Stimulated activated CD8-positive, alpha-beta memory T cell treated with anti-CD3 and anti-CD28 coated beads, Interleukin-4, amount 100 ng/mL, for 48 hours (primary cell): Measurements from ENCODE around the gene RNF212B.

ENCODE experiments used
- DNase-seq: peaks from one replicate; pipeline ENCODE4 v3.0.0-alpha.2; 2020

RNF212B gene

GRCh38 chr14:23321572-23322547 lies 84.1 kb downstream of the RNF212B start:
- DNase-seq = peak; percentile 78
